GM21619 (cell line): ENCODE data around the gene SOX12.
A peak's percentile ranks its signal among the peaks of the same experiment; 100 is the strongest.

Experiments used
- ATAC-seq: cut with Tn5 transposase; IDR thresholded peaks from one replicate; pipeline ENCODE4 v1.9.1; 2021; ENCODE audit not compliant: unreplicated experiment

The SOX12 gene

GRCh38 chr20:301886-302848 is 23.2 kb upstream of the SOX12 start:
- no peak for ATAC-seq

DNA sequence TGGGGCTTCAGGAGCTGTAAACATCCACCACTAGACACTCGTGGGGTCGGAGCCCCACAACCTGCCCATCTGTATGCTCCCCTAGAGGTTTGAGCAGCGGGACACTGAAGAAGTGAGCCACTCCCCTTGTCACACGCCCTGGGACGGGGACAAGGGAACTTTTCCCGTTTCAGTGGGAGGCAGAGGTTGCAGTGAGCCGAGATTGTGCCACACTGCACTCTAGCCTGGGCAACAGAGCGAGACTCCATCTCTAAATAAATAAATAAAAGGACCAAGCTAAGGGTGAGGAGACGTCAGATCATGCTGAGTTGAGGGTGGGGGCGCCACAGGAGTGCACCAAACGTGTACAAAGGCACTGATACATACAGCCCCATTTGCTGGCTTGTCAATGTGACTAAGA is 19.6 kb upstream of the SOX12 start:
- no peak for ATAC-seq

DNA sequence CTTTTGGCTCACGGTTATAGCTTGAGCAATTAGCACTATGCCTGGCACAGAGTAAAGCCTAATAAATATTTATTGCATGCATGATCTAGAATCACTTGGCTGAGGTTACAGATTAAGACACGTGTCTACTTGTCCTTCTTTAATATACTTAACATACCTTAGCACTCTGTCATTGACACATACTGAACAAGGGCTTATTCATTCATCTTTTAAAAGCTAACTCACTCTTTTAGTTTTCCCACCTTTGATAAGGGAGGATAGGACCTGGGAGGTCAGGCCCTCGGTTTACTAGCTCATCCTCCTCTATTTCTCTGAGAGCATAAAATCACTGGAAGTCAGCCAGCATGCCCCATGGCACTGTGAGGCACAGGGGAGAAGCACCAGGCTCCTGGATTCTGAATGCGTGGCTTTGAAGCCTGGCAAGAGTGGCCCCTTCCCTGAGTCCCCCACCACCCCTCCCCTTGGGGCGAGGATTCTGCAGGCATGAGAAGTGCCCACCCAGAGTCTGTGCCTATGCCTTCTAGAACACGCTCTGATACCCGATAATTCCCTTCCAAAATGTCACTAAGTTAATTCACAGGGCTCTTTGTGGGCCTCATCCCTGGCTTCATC is 16.8 kb upstream of the SOX12 start:
- no peak for ATAC-seq

DNA sequence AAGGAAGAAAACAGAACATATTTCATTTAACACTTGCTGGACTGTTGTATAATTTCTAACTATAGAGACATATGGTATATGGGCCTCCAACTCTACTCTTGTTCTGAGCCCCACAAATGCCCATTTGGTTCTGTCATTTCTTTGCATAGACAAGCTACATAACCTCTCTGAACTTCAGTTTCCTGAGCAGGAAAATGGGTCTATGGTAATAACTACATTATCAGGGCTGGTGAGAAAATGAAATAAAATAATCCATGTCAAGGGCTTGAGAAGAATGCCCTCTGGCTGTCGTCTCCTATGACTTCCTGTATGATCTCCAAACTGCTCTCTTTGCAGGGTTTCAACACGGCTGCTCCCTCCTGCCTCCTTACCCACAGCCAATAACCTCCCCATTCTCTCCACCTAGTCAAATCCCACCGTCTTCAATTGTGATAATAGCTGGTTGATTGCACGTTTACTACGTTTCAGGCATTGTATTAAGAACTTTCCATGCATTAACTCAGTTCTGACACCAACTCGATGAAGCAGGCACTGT is 16.0 kb upstream of the SOX12 start:
- no peak for ATAC-seq

GRCh38 chr20:309841-310644 is 15.3 kb upstream of the SOX12 start:
- peak; percentile 99 for ATAC-seq

DNA sequence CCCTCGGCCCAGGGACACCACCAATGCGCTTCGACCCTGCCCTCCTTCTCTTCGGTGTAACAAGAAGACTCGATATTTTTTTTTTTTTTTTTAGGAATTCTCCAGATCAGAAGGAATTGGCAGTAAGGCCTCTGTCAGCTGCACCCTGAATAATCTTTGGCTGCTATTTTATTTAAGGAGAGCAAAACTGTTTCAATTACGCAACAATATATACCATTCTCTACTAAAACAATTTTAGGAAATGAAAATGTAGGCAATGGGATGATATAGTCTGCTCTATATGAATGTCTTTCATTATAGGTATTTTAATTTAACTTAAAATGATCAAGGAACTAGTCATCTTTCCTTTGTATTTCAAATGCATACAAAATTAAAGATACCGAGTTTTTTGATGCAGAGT is 14.7 kb upstream of the SOX12 start:
- ATAC-seq, result no peak

GRCh38 chr20:311609-312008 is 13.7 kb upstream of the SOX12 start:
- no peak for ATAC-seq

DNA sequence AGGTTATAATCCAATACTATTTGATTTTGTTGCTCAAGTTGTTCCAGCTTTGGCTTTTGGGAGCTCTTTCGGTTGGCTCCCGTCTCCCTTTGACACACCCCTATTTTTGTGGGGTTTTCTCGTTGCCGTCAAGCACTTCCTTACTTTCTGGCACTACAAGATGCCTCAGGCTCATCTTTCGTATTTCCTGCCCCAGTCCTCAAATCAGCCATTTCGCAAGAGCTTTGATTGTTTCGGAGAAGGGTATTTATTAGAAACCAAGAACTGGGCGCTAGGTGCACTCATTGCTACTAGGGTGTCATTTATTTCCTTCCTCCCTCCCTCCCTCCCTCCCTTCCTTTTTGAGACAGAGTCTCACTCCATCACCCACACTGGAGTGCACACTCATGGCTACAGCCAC is 13.3 kb upstream of the SOX12 start:
- no peak for ATAC-seq

- no peak for ATAC-seq
These were observed 12.5 kb upstream of the SOX12 start for GRCh38 chr20:312866-313265.

GRCh38 chr20:313402-313801 is 11.9 kb upstream of the SOX12 start:
- ATAC-seq, result no peak

- ATAC-seq, result no peak
These were observed 11.4 kb upstream of the SOX12 start for GRCh38 chr20:313948-314347.

GRCh38 chr20:316316-317068 is 8.9 kb upstream of the SOX12 start:
- ATAC-seq, result no peak

GRCh38 chr20:324177-325044 is 941 bp upstream of the SOX12 start:
- ATAC-seq, result peak; percentile 45

DNA sequence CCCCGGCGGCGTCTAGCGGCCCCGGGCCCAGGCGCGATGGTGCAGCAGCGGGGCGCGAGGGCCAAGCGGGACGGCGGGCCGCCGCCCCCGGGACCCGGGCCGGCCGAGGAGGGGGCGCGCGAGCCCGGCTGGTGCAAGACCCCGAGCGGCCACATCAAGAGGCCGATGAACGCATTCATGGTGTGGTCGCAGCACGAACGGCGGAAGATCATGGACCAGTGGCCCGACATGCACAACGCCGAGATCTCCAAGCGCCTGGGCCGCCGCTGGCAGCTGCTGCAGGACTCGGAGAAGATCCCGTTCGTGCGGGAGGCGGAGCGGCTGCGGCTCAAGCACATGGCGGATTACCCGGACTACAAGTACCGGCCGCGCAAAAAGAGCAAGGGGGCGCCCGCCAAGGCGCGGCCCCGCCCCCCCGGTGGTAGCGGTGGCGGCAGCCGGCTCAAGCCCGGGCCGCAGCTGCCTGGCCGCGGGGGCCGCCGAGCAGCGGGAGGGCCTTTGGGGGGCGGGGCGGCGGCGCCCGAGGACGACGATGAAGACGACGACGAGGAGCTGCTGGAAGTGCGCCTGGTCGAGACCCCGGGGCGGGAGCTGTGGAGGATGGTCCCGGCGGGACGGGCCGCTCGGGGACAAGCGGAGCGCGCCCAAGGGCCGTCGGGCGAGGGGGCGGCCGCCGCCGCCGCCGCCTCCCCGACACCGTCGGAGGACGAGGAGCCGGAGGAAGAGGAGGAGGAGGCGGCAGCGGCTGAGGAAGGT is 715 bp downstream of the SOX12 start:
- peak; percentile 5 for ATAC-seq

GRCh38 chr20:326645-327185 is 1.4 kb downstream of the SOX12 start:
- ATAC-seq, result no peak

DNA sequence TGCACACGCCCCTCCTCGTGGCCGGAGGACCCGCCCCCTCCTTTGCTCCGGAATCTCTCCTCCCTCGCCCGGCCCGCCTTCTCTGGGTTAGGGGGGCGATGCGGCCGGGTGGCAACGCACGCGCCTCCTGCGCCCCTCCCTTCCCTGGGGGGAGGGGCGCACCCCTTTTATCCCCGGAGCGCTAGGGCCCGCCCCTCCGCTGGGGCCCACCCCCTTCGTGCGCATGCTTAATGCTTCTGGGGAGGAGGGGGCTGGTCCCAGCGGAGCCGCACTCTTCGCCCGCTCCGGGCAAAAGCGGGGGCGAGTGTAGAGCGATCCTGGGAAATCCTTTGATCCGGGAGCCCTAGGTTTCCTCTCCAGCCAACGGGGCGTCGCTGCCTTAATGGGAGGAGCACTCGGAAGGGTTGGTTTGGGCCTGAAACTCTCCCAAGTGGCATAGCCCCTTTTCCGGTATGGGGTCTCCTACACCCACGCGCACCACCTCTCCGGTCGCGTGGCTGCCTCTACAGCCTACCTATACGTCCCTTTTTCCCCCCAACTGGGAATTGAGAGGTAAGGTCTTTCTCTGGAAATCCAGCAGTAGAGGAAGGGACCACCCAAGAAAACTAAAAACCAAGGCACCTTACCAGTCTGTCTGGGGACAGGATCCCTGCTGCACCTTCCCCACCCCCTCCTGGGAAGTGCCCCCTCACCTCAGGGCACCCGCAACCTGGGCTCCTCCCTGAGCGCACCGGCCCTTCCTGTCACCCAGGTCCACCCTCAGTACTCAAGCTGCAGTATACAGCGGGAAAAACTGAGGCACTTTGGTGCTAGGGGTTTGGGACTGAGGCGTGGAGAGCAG is 2.1 kb downstream of the SOX12 start:
- ATAC-seq, result no peak

DNA sequence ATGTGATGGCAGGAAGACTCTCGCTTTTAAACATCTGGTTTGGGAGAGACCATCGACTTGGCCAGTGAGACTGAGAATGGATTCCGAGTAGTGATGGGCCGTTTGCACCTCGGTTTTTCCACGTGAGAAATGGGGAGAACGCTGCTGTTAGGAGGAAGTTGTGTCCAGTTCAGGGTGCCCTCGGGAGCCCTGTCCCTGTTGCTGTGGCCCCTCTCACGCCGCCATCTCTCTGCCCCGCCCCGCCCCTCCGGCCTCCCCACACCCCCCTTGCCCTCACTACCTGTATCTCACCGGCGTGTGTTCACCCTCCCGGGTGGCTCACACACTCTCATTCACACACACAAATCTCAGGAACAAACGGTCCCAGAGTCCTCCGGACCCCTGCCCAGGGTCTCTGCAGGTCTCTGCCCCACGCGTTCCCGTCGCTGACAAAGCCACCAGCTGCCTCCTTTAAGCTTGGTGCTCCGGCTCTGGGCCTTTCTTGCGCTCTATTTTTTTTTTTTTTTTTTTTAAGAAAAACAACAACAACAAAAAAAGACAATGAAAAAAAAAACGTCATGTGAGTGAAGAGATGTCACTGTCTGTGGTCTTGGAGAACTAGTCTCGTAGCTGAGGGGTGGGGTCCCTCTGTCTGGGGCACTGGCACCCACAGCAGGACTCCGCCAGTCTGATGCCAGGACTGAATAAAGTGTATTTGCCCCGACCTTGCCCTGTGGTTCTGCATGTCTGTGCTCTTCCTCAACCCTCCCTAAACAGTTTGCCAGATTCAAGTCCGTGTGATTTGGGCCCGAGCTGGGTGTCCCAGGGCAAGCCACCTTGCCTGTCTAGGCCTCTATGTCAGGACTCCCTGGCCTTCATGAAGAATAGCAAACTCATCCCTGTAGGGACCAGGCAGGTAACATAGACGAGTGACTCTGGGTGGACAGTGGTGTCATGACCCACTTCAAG is 2.9 kb downstream of the SOX12 start:
- ATAC-seq, result no peak
